Karpas-422 (cell line): ENCODE results near the gene CLDN11. TPM values are rescaled to one million over a fixed set of nuclear protein-coding genes. Genes with fewer than 3 reads are reported as not detected.

ENCODE experiments used
- DNase-seq: peaks from one replicate; pipeline ENCODE4 v3.0.0-alpha.2; 2015
- H2AFZ ChIP-seq: fragments of 200-600 bp; sonication (generic); 2 replicates; pipeline ENCODE4 v1.6.1; 2014; ENCODE audit warnings: antibody characterized with exemption, low read length, mixed read lengths
- H3K27ac ChIP-seq: fragments of 200-600 bp; sonication (generic); 2 replicates; pipeline ENCODE4 v1.5.1; 2014; ENCODE audit warnings: mild to moderate bottlenecking, low read length, moderate library complexity
- H3K27me3 ChIP-seq: fragments of 200-600 bp; sonication (generic); 2 replicates; pipeline ENCODE4 v1.6.1; 2014; ENCODE audit warnings: low read length, mixed read lengths
- H3K36me3 ChIP-seq: fragments of 200-600 bp; sonication (generic); 2 replicates; pipeline ENCODE4 v1.6.1; 2014; ENCODE audit warnings: low read length, mixed read lengths; ENCODE audit not compliant: insufficient read depth
- H3K4me1 ChIP-seq: fragments of 200-600 bp; sonication (generic); 2 replicates; pipeline ENCODE4 v1.6.1; 2014; ENCODE audit warnings: mild to moderate bottlenecking, low read length, mixed read lengths
- H3K4me2 ChIP-seq: fragments of 200-600 bp; sonication (generic); 2 replicates; pipeline ENCODE4 v1.6.1; 2014; ENCODE audit warnings: low read length, low read depth, mild to moderate bottlenecking; ENCODE audit not compliant: poor library complexity, severe bottlenecking
- H3K4me3 ChIP-seq: fragments of 200-600 bp; sonication (generic); 2 replicates; pipeline ENCODE4 v1.5.1; 2014; ENCODE audit warnings: mild to moderate bottlenecking, antibody characterized with exemption, low read length, mixed read lengths
- H3K79me2 ChIP-seq: fragments of 200-600 bp; sonication (generic); 2 replicates; pipeline ENCODE4 v1.6.1; 2014; ENCODE audit warnings: mild to moderate bottlenecking, low read length, mixed read lengths
- H3K9ac ChIP-seq: fragments of 200-600 bp; sonication (generic); 2 replicates; pipeline ENCODE4 v1.6.0; 2014; ENCODE audit warnings: low read length
- H3K9me2 ChIP-seq: fragments of 200-600 bp; sonication (generic), shearing (Covaris generic); replicated peaks from 2 replicates; pipeline ENCODE4 v1.6.0; 2014; ENCODE audit warnings: mild to moderate bottlenecking, low read length, moderate library complexity; ENCODE audit not compliant: insufficient read depth
- H3K9me3 ChIP-seq: fragments of 300-700, 200-600 bp; sonication (generic); 2 replicates; pipeline ENCODE4 v1.6.1; 2014; ENCODE audit warnings: low read length, mixed read lengths
- H4K20me1 ChIP-seq: fragments of 200-600 bp; sonication (generic); 2 replicates; pipeline ENCODE4 v1.6.1; 2014; ENCODE audit warnings: mild to moderate bottlenecking, antibody characterized with exemption, low read length, low read depth; ENCODE audit not compliant: insufficient read depth
- total RNA-seq: library from RNA; depleted of rRNA; stranded (reverse); fragments of >200 nt; shearing (Covaris generic); gene quantifications from 2 replicates; pipeline ENCODE4 v1.2.3, GENCODE V29; 2014; ENCODE audit warnings: low replicate concordance

Gene CLDN11
- total RNA-seq, 1 experiment from 2014 or later, result not detected

GRCh38 chr3:170467571-170468147 lies 49.0 kb downstream of the CLDN11 start:
- Histone ChIP-seq H3K9ac (no peak overlapping the region), H3K9me3 (no peaks in the 10 kb centered on the region), H3K4me1 (peaks cover 6% of the 10 kb centered on the region), H4K20me1 (no peaks in the 10 kb centered on the region), H3K4me2 (no peak overlapping the region), H3K4me3 (no peak overlapping the region), H3K27ac (no peak overlapping the region), H3K36me3 (no peaks in the 10 kb centered on the region), H3K79me2 (no peaks in the 10 kb centered on the region), H3K27me3 (0 out of 2 replicates have a peak, but pooled peaks cover 2% of the 10 kb centered on the region), H2AFZ (no peak overlapping the region; the same call in 1 of the 2 replicates), H3K9me2 (no peaks in the 10 kb centered on the region)
- no peak for DNase-seq

DNA sequence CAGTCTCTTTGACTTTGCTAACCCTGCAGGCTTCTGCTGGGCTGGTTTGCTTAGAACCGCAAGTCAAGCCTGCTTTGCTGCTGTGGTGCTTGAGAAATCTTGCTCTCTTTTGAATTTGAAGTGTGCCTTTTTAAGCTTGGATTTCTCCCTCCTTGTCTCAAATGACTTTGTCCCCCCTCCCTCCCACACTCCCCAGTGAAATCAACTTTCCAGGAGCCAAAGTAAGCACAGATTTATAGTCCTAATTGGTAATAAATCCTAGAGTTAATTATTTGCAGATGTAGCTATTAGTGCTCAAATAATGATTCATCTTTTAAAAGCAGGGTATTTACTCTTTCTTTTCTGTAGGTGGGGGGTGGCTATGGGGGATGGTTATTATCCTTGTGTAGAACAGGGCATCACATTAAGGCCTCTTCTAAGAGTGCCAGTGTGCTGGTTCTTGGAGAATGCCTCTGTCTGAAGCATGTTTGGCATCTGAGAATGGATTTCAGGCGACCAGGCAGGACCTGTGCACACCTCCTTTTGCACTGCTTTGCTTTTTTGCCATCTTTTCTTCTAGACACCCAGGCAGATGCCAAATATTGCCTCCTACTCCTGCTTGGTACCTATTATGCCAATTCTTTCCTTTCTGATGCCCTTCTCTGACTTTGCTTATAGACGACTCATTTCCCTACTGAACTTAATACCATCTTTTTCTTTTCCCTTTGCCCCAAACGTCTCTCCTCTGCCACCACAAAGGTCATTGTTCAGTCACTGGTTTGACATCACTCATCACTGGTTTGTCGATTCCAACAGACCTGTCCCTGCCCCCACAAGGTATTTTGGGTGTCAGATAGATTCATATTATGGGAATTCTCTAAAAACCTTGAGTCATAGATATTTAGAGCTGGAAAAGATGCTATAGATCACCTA lies 50.7 kb downstream of the CLDN11 start:
- no peak overlapping the region for H3K9ac ChIP-seq
- no peaks in the 10 kb centered on the region for H3K9me2 ChIP-seq
- no peaks in the 10 kb centered on the region for H3K79me2 ChIP-seq
- no peak overlapping the region for H3K4me2 ChIP-seq
- H3K36me3 ChIP-seq, result no peaks in the 10 kb centered on the region
- H4K20me1 ChIP-seq, result no peaks in the 10 kb centered on the region
- no peak overlapping the region for H3K27ac ChIP-seq
- no peak overlapping the region for H2AFZ ChIP-seq
- H3K27me3 ChIP-seq, result 0 out of 2 replicates have a peak, but pooled peaks cover 2% of the 10 kb centered on the region
- H3K9me3 ChIP-seq, result no peaks in the 10 kb centered on the region
- no peak for DNase-seq
- H3K4me1 ChIP-seq, result peaks cover 6% of the 10 kb centered on the region
- H3K4me3 ChIP-seq, result no peak overlapping the region

GRCh38 chr3:170470063-170471016 lies 51.7 kb downstream of the CLDN11 start:
- Histone ChIP-seq H3K9me2 (no peaks in the 10 kb centered on the region), H3K9me3 (no peaks in the 10 kb centered on the region), H3K4me2 (no peak overlapping the region), H3K4me3 (no peak overlapping the region), H2AFZ (no peak overlapping the region), H3K27me3 (0 out of 2 replicates have a peak, but pooled peaks cover 1% of the 10 kb centered on the region), H3K27ac (no peak overlapping the region), H3K79me2 (no peaks in the 10 kb centered on the region), H3K9ac (no peak overlapping the region), H4K20me1 (no peaks in the 10 kb centered on the region), H3K36me3 (no peaks in the 10 kb centered on the region), H3K4me1 (peaks cover 6% of the 10 kb centered on the region)
- DNase-seq, result no peak

GRCh38 chr3:170471149-170471548 lies 52.5 kb downstream of the CLDN11 start:
- Histone ChIP-seq H3K9ac (no peak overlapping the region), H3K27ac (no peak overlapping the region), H3K4me2 (no peak overlapping the region), H3K4me1 (peaks cover 6% of the 10 kb centered on the region), H3K79me2 (no peaks in the 10 kb centered on the region), H4K20me1 (no peaks in the 10 kb centered on the region), H3K4me3 (no peak overlapping the region), H2AFZ (no peak overlapping the region), H3K9me3 (no peaks in the 10 kb centered on the region), H3K9me2 (no peaks in the 10 kb centered on the region), H3K36me3 (no peaks in the 10 kb centered on the region), H3K27me3 (no peaks in the 10 kb centered on the region)
- no peak for DNase-seq

DNA sequence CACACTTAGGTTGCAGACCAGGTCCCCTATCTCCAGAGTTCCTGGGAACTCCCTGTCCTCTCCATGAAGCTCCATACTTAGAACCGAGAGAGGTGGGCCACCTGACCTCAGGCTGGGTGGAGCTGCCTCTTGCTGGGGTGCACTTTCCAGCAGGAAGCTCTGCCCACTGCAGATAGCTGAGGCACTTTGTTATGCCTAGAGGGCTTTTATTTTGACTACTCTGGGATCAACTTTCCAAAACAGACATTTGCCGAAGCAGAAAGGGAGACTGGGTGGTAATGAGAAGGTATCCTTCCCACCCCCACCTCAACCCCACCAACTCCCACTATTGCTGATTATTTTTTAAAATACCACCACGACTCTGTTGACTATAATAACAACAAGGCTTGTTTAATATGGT lies 54.7 kb downstream of the CLDN11 start:
- no peaks in the 10 kb centered on the region for H4K20me1 ChIP-seq
- no peaks in the 10 kb centered on the region for H3K9me2 ChIP-seq
- H3K27ac ChIP-seq, result no peak overlapping the region
- no peaks in the 10 kb centered on the region for H3K27me3 ChIP-seq
- H2AFZ ChIP-seq, result no peak overlapping the region
- no peaks in the 10 kb centered on the region for H3K9me3 ChIP-seq
- no peaks in the 10 kb centered on the region for H3K4me1 ChIP-seq
- H3K4me2 ChIP-seq, result no peak overlapping the region
- H3K36me3 ChIP-seq, result no peaks in the 10 kb centered on the region
- H3K4me3 ChIP-seq, result no peak overlapping the region
- no peak overlapping the region for H3K9ac ChIP-seq
- no peak for DNase-seq
- H3K79me2 ChIP-seq, result no peaks in the 10 kb centered on the region

- no peak overlapping the region for H3K27ac ChIP-seq
- H3K4me2 ChIP-seq, result no peak overlapping the region
Observed at GRCh38 chr3:170475092-170475685, 56.5 kb downstream of the CLDN11 start.

GRCh38 chr3:170476291-170476690 lies 57.6 kb downstream of the CLDN11 start:
- no peaks in the 10 kb centered on the region for H3K4me1 ChIP-seq
- no peak overlapping the region for H2AFZ ChIP-seq
- H3K79me2 ChIP-seq, result no peaks in the 10 kb centered on the region
- H4K20me1 ChIP-seq, result no peaks in the 10 kb centered on the region
- no peak overlapping the region for H3K9ac ChIP-seq
- H3K4me2 ChIP-seq, result no peak overlapping the region
- no peaks in the 10 kb centered on the region for H3K36me3 ChIP-seq
- no peaks in the 10 kb centered on the region for H3K9me2 ChIP-seq
- no peak overlapping the region for H3K27ac ChIP-seq
- H3K4me3 ChIP-seq, result no peak overlapping the region
- DNase-seq, result no peak
- no peaks in the 10 kb centered on the region for H3K9me3 ChIP-seq
- H3K27me3 ChIP-seq, result no peaks in the 10 kb centered on the region

More at GRCh38 chr3:170475092-170475685, 56.5 kb downstream of the CLDN11 start:
- H3K4me1 ChIP-seq, result no peaks in the 10 kb centered on the region
- no peaks in the 10 kb centered on the region for H3K9me2 ChIP-seq
- no peaks in the 10 kb centered on the region for H4K20me1 ChIP-seq
- no peak overlapping the region for H3K9ac ChIP-seq
- no peaks in the 10 kb centered on the region for H3K79me2 ChIP-seq
- no peak overlapping the region for H2AFZ ChIP-seq
- H3K4me3 ChIP-seq, result no peak overlapping the region
- H3K9me3 ChIP-seq, result no peaks in the 10 kb centered on the region
- DNase-seq, result no peak
- no peaks in the 10 kb centered on the region for H3K36me3 ChIP-seq
- no peaks in the 10 kb centered on the region for H3K27me3 ChIP-seq
